ENCODE measurements around the gene SMOC1.

DNA sequence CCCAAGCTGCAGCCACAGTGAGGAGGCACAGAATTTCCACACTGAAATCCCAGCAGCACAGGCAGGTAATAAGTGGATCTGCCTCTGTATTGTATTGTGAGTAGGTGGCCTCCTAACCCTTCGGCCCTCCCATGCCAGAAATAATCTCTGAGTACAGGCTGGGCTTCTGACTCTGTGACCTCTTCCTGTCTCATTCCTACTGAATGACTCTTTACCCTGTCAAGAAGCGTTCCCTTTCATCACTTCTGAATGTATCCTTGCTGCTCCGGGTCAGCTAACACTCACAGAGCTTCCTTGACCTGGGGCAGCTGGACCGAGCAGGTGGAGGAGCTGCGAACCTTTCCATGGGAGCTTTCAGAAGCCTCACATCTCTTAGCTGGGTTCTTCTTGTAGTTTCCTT, 190.0 kb downstream of the SMOC1 start:
- TF ChIP-seq MAX (IDR thresholded peaks at IDR 0.05; ENCODE audit: low read depth, low read length) (no peak), CTCF (IDR thresholded peaks at IDR 0.05; ENCODE audit: low read depth, low read length) (no peak)
